HG03460 (cell line): ENCODE data around the gene C15orf39.
A peak's percentile ranks its signal among the peaks of the same experiment; 100 is the strongest.
"Not testable (repeated sequence)": the region's sequence is repeated elsewhere in the genome, so short reads cannot be mapped to it uniquely, and the experiment has no call there.

Experiments used
- ATAC-seq: cut with Tn5 transposase; IDR thresholded peaks from one replicate; pipeline ENCODE4 v1.9.1; 2021; ENCODE audit not compliant: unreplicated experiment

Gene C15orf39

GRCh38 chr15:75201616-75202250, at the start of gene C15orf39:
Gene C15orf39 (plus strand): TSS chr15:75201882. CDS start chr15:75206049, 4,167 bp downstream.
- peak; percentile 41 for ATAC-seq

- no peak for ATAC-seq
These were observed 49.2 kb upstream of the C15orf39 start for GRCh38 chr15:75152382-75153079.

- no peak for ATAC-seq
These were observed 48.6 kb upstream of the C15orf39 start for GRCh38 chr15:75153087-75153486.

- ATAC-seq: no peak
These were observed 48.0 kb upstream of the C15orf39 start for GRCh38 chr15:75153565-75154276.

GRCh38 chr15:75154461-75155062, 47.1 kb upstream of the C15orf39 start:
- ATAC-seq: no peak

GRCh38 chr15:75156326-75157215, 45.1 kb upstream of the C15orf39 start:
- ATAC-seq: no peak

GRCh38 chr15:75158402-75158801, 43.3 kb upstream of the C15orf39 start:
- ATAC-seq: no peak

- ATAC-seq: no peak
These were observed 42.4 kb upstream of the C15orf39 start for GRCh38 chr15:75159244-75159643.

GRCh38 chr15:75161106-75161916, 40.4 kb upstream of the C15orf39 start:
- ATAC-seq: no peak

- ATAC-seq: no peak
These were observed 39.7 kb upstream of the C15orf39 start for GRCh38 chr15:75161917-75162414.

GRCh38 chr15:75163150-75163564, 38.5 kb upstream of the C15orf39 start:
- no peak for ATAC-seq

- no peak for ATAC-seq
These were observed 36.9 kb upstream of the C15orf39 start for GRCh38 chr15:75164625-75165350.

- not testable (repeated sequence) for ATAC-seq
These were observed 35.1 kb upstream of the C15orf39 start for GRCh38 chr15:75166489-75167063.

- ATAC-seq: no peak
These were observed 33.9 kb upstream of the C15orf39 start for GRCh38 chr15:75167588-75168350.

- ATAC-seq: no peak
These were observed 33.3 kb upstream of the C15orf39 start for GRCh38 chr15:75168374-75168773.

- ATAC-seq: no peak
These were observed 31.5 kb upstream of the C15orf39 start for GRCh38 chr15:75170203-75170602.

GRCh38 chr15:75170711-75171341, 30.9 kb upstream of the C15orf39 start:
- no peak for ATAC-seq
